Prostate gland (tissue), 2 donors: ENCODE data around the gene ACOX1.

Experiments
- CTCF ChIP-seq, 4 experiments: fragments of 200-600 bp in 2 of 4; fragments of 450-650 bp in 2 of 4; sonication (generic) in 2 of 4; IDR thresholded peaks; 1 replicate in 3 of 4; 2 replicates in 1 of 4; pipeline ENCODE4 v1.5.1; 2016 to 2019; ENCODE audit warnings: antibody characterized with exemption in 4 of 4, mild to moderate bottlenecking in 2 of 4, moderate library complexity in 2 of 4
- POLR2A ChIP-seq: fragments of 450-650 bp; IDR thresholded peaks from one replicate; pipeline ENCODE4 v1.6.1; 2016; ENCODE audit warnings: antibody characterized with exemption, mild to moderate bottlenecking
- POLR2AphosphoS5 ChIP-seq: sonication (generic); formaldehyde crosslinking; IDR thresholded peaks from one replicate; pipeline ENCODE4 v1.6.1; 2017; ENCODE audit warnings: antibody characterized with exemption

DNA sequence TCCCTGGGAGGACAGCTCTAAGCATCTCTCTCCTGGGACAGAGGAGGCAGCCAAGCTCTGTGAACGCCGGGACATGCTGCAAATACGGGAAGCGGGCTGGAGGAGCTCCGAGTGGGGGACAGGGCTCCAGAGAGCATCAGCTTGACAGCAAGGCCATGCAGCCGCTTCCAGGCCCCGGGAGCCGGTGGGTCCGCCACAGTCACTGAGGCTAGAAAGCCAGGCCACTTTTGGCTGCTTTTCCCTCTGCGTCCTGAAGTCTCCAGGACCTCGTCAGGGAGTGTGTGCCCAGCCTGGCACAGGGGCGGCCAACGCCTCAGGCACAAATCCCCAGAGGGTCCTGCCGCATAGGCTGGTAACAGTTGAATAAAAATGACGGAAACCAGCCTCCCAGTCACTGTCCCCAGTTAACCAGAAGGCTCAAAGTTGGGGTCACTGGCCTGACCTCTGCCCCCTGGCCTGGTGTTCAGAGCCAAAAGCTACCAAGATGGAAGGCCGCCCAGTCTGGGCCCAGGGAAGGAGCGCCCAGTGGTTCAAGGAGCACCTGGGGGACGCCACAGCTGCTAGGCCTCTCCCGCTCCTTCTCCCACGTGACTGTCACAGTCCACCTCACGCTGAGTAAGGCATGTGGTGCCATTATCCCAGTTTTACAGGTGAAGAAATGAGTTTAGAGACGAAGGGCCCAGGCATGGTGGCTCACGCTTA lies 79.0 kb downstream of the ACOX1 start:
- TF ChIP-seq POLR2AphosphoS5 = no peak
- TF ChIP-seq CTCF (IDR thresholded peaks at IDR 0.05) = no peak
- TF ChIP-seq POLR2A = no peak
